Choroid plexus epithelial cell (primary cell): ENCODE results near the gene CRACR2A.

Experiments
- DNase-seq: peaks from one replicate; pipeline ENCODE4 v3.0.0-alpha.2; 2010; ENCODE audit warnings: low read depth
- H3K4me3 ChIP-seq: 2 replicates; pipeline ENCODE4 v1.5.1; 2011; ENCODE audit warnings: low read depth, mild to moderate bottlenecking, control low read depth, low read length, moderate library complexity
- CTCF ChIP-seq: conservative IDR thresholded peaks from 2 replicates; pipeline ENCODE4 v1.5.1; 2011; ENCODE audit warnings: low read depth, mild to moderate bottlenecking, control low read depth, inconsistent platforms, low read length, moderate library complexity

The CRACR2A gene

GRCh38 chr12:3685830-3686229 lies 67.1 kb downstream of the CRACR2A start:
- no peak overlapping the region for H3K4me3 ChIP-seq
- no peak for DNase-seq
- TF ChIP-seq CTCF: no peak

- no peak for DNase-seq
- TF ChIP-seq CTCF: no peak
- no peak overlapping the region for H3K4me3 ChIP-seq
Observed at GRCh38 chr12:3684449-3685051, 68.4 kb downstream of the CRACR2A start.

GRCh38 chr12:3683670-3684069 lies 69.2 kb downstream of the CRACR2A start:
- peak; percentile 75 for DNase-seq
- TF ChIP-seq CTCF: no peak
- H3K4me3 ChIP-seq: no peak overlapping the region

GRCh38 chr12:3681595-3682061 lies 71.3 kb downstream of the CRACR2A start:
- no peak for DNase-seq
- TF ChIP-seq CTCF: no peak
- H3K4me3 ChIP-seq: no peak overlapping the region

- TF ChIP-seq CTCF: peak; percentile 67
- DNase-seq: peak; percentile 76
Observed at GRCh38 chr12:3680919-3681594, 71.9 kb downstream of the CRACR2A start.

GRCh38 chr12:3679831-3680230 lies 73.1 kb downstream of the CRACR2A start:
- no peak for DNase-seq
- TF ChIP-seq CTCF: no peak
- no peak overlapping the region for H3K4me3 ChIP-seq

More at GRCh38 chr12:3680919-3681594, 71.9 kb downstream of the CRACR2A start:
- no peak overlapping the region for H3K4me3 ChIP-seq

- no peak for TF ChIP-seq CTCF
- no peak for DNase-seq
- no peak overlapping the region for H3K4me3 ChIP-seq
Observed at GRCh38 chr12:3677609-3678008, 75.3 kb downstream of the CRACR2A start.
